Stomach smooth muscle (tissue), 2 donors: Measurements from ENCODE around the gene R3HDM2.

Experiments used
- H3K27ac ChIP-seq: one replicate; pipeline ENCODE4 v1.7.0; 2013; ENCODE audit warnings: mild to moderate bottlenecking, low read length, inconsistent platforms
- H3K27me3 ChIP-seq, 2 donors: one replicate each; pipeline ENCODE4 v1.7.0; 2013; ENCODE audit warnings: low read length in 2 of 2; ENCODE audit not compliant: insufficient read depth in 2 of 2, control insufficient read depth in 1 of 2
- H3K36me3 ChIP-seq, 2 donors: one replicate each; pipeline ENCODE4 v1.7.0; 2013; ENCODE audit warnings: low read length in 2 of 2; ENCODE audit not compliant: control insufficient read depth in 2 of 2, insufficient read depth in 2 of 2
- H3K4me1 ChIP-seq: one replicate; pipeline ENCODE4 v1.7.0; 2013; ENCODE audit warnings: low read length; ENCODE audit not compliant: control insufficient read depth, insufficient read depth
- H3K4me3 ChIP-seq, 2 donors: one replicate each; pipeline ENCODE4 v1.7.0; 2013; ENCODE audit warnings: low read length in 2 of 2
- H3K9ac ChIP-seq, 2 donors: one replicate each; pipeline ENCODE4 v1.7.0; 2013; ENCODE audit warnings: low read length in 2 of 2, mild to moderate bottlenecking in 1 of 2
- H3K9me3 ChIP-seq, 2 donors: one replicate each; pipeline ENCODE4 v1.7.0; 2013; ENCODE audit warnings: low read length in 2 of 2; ENCODE audit not compliant: control insufficient read depth in 2 of 2
- donor health status: healthy.
- donor health status: Pancreatic carcinoma.

Gene R3HDM2

DNA sequence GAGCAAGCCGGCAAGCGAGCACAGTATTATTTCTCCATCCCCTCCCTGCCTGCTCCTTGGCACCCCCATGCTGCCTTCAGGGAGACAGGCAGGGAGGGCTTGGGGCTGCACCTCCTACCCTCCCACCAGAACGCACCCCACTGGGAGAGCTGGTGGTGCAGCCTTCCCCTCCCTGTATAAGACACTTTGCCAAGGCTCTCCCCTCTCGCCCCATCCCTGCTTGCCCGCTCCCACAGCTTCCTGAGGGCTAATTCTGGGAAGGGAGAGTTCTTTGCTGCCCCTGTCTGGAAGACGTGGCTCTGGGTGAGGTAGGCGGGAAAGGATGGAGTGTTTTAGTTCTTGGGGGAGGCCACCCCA, 218.2 kb downstream of the R3HDM2 start:
- Histone ChIP-seq H3K36me3 (peaks cover 6 to 26% of the 10 kb centered on the region in 2 donors), H3K9me3 (no peaks in the 10 kb centered on the region), H3K27me3 (peaks cover 26 to 34% of the 10 kb centered on the region in 2 donors), H3K4me1 (peaks cover 36% of the 10 kb centered on the region), H3K4me3 (no peak overlapping the region), H3K27ac (no peak overlapping the region), H3K9ac (no peak overlapping the region)

DNA sequence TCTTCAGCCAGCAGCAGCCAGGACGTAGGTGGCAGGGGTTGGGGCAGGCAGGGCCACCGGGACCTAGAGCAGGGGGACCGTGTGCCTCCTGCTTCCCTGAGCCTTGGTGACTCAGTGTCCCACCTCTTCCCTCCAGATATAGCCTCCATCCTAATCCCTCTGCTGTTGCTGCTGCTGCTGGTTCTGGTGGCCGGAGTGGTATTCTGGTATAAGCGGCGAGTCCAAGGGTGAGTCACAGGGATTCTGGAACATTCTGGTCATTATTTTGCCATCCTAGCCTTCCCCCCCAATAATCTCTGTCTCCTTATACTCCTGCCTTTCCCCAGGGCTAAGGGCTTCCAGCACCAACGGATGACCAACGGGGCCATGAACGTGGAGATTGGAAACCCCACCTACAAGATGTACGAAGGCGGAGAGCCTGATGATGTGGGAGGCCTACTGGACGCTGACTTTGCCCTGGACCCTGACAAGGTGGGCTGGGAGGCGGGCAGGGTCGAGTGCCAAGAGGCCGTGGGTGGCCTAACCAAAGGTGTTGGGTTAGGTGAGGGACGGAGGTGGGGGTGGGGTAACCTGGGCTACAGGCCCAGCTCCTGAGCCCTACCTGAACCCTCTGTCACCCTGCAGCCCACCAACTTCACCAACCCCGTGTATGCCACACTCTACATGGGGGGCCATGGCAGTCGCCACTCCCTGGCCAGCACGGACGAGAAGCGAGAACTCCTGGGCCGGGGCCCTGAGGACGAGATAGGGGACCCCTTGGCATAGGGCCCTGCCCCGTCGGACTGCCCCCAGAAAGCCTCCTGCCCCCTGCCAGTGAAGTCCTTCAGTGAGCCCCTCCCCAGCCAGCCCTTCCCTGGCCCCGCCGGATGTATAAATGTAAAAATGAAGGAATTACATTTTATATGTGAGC, 218.8 kb downstream of the R3HDM2 start:
- Histone ChIP-seq H3K27me3 (peaks cover 20 to 28% of the 10 kb centered on the region in 2 donors), H3K4me3 (no peak overlapping the region), H3K36me3 (peaks cover 8 to 29% of the 10 kb centered on the region in 2 donors), H3K9me3 (no peaks in the 10 kb centered on the region), H3K9ac (no peak overlapping the region), H3K27ac (no peak overlapping the region), H3K4me1 (peaks cover 29% of the 10 kb centered on the region)

DNA sequence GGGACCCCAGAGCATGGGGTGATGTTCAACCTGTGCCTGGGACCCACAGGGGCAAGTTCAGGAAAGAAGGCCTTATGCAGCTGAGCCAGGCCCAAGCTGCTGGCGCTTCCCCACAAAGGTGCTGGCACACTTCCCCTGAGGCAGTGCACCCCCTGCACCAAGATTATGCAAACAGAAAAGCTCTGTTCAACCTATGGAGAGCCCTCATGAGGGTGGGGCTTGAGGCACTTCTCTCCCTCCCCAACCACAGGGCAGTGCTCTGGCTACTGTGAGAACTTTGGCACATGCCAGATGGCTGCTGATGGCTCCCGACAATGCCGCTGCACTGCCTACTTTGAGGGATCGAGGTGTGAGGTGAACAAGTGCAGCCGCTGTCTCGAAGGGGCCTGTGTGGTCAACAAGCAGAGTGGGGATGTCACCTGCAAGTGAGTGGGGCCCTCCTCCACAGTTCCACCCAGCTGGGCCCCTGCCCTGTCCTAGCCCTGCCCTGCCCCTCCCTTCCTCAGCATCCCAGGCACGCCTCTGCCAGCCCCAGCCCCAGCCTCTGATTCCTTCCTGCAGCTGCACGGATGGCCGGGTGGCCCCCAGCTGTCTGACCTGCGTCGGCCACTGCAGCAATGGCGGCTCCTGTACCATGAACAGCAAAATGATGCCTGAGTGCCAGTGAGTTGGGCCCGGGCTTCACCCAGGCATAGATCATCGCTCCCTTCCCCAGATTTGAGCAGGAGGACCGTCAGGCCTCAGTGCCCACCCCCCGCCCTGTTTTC, 219.7 kb downstream of the R3HDM2 start:
- H3K4me3 ChIP-seq, result no peak overlapping the region
- H3K27me3 ChIP-seq, result peaks cover 19 to 20% of the 10 kb centered on the region in 2 donors
- H3K9me3 ChIP-seq, result no peaks in the 10 kb centered on the region
- H3K27ac ChIP-seq, result no peak overlapping the region
- H3K9ac ChIP-seq, result no peak overlapping the region
- peaks cover 22% of the 10 kb centered on the region for H3K4me1 ChIP-seq
- H3K36me3 ChIP-seq, result peaks cover 8 to 33% of the 10 kb centered on the region in 2 donors

DNA sequence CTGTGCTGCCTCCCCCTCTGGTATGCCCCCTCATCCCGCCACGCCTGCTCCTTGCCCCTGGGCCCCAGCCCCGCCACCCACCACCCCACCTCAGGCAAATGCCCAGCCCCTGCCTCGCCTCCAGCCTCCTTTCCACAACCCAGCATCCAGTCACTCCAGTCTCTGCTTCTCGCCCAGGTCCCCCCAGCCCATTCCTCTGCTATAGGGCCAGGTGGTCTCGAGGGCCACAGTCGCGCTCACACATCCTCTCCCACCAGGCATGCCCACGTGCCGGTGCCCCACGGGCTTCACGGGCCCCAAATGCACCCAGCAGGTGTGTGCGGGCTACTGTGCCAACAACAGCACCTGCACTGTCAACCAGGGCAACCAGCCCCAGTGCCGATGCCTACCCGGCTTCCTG, 220.4 kb downstream of the R3HDM2 start:
- Histone ChIP-seq H3K27me3 (peaks cover 12 to 14% of the 10 kb centered on the region in 2 donors), H3K36me3 (peaks cover 13 to 40% of the 10 kb centered on the region in 2 donors), H3K9ac (no peak overlapping the region), H3K9me3 (no peaks in the 10 kb centered on the region), H3K27ac (no peak overlapping the region), H3K4me1 (peaks cover 17% of the 10 kb centered on the region), H3K4me3 (no peak overlapping the region)

DNA sequence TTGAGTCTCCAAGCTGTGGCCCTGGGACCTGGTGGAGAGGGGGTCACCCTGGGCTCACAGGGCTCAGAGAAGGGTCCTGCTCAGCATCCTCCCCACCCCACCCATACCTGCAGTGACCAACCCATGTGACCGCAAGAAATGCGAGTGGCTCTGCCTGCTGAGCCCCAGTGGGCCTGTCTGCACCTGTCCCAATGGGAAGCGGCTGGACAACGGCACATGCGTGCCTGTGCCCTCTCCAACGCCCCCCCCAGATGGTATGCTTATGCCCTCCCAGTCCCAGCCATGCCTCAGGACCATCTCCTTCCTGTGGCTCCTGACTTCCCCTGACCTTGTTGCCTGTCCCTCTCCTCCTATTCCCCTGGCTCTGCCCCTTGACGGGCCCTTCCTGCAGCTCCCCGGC, 220.9 kb downstream of the R3HDM2 start:
- Histone ChIP-seq H3K9me3 (no peaks in the 10 kb centered on the region), H3K27me3 (peaks cover 7 to 8% of the 10 kb centered on the region in 2 donors), H3K4me1 (peaks cover 13% of the 10 kb centered on the region), H3K9ac (no peak overlapping the region), H3K36me3 (peaks cover 14 to 45% of the 10 kb centered on the region in 2 donors), H3K4me3 (no peak overlapping the region), H3K27ac (no peak overlapping the region)

DNA sequence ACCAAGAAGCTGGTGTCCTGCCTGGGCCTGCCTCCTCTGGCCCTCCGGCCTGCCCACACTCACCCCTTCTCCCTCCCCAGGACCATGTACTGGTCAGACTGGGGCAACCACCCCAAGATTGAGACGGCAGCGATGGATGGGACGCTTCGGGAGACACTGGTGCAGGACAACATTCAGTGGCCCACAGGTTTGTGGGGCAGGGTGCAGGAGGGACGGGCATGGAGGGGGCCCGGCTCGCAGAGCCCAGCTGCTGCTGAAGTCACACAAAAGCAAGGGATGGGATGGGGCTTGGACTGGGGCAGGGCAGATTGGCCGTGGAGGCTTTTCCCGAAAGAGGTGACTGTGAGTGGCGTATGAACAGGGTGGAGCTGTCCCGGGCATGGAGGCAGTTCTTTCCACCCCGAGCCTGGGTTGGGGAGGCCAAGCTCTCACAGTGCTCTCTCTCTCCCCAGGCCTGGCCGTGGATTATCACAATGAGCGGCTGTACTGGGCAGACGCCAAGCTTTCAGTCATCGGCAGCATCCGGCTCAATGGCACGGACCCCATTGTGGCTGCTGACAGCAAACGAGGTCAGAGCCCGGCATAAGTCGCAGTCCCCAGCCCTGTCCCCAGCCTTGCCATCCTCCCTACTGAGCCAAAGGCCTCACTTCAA, 222.1 kb downstream of the R3HDM2 start:
- H3K4me1 ChIP-seq, result peaks cover 4% of the 10 kb centered on the region
- peaks cover 24 to 56% of the 10 kb centered on the region in 2 donors for H3K36me3 ChIP-seq
- no peak overlapping the region for H3K27ac ChIP-seq

DNA sequence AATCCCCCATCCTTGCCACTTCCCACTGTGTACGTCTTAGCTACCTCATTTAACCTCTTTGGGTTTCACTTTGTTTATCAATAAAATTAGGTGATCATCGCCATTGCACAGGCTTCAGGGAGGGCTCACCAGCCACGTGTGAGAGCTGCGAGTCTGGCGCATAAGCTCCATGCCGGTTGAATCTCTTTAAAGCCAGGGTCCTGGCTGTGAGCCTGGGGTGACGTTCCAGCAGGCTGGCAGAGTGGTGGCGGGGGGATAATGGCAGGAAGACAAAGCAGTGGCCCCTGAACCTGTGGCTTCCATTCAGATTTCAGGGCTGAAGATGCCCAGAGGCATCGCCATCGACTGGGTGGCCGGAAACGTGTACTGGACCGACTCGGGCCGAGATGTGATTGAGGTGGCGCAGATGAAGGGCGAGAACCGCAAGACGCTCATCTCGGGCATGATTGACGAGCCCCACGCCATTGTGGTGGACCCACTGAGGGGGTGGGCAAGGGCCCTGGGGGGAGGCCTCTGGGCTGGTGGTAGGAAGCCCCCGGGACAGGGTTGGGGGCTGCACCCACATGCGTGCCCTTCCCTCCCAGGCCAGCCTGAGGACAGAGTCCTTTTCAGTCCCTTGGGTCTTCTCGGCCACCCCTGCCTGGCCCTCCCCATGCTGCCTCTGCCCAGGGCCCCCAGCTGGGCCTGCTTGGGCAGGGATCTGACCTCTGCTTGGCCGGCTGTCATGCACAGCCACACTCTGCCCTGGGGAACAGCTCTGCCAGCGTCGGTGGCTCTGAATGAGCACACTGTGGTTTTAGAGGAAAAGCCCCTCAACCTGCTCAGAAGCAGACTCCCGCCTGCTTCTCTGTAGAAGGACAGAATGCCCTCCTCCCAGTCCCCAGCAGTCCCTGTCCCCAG, 222.9 kb downstream of the R3HDM2 start:
- Histone ChIP-seq H3K4me3 (no peak overlapping the region), H3K4me1 (no peaks in the 10 kb centered on the region), H3K9me3 (no peaks in the 10 kb centered on the region), H3K27ac (no peak overlapping the region), H3K36me3 (peaks cover 28 to 64% of the 10 kb centered on the region in 2 donors), H3K27me3 (no peaks in the 10 kb centered on the region), H3K9ac (no peak overlapping the region)

More for the DNA sequence above, 222.1 kb downstream of the R3HDM2 start:
- Histone ChIP-seq H3K27me3 (peaks cover under 1 to 2% of the 10 kb centered on the region in 2 donors), H3K9me3 (no peaks in the 10 kb centered on the region), H3K9ac (no peak overlapping the region), H3K4me3 (no peak overlapping the region)

DNA sequence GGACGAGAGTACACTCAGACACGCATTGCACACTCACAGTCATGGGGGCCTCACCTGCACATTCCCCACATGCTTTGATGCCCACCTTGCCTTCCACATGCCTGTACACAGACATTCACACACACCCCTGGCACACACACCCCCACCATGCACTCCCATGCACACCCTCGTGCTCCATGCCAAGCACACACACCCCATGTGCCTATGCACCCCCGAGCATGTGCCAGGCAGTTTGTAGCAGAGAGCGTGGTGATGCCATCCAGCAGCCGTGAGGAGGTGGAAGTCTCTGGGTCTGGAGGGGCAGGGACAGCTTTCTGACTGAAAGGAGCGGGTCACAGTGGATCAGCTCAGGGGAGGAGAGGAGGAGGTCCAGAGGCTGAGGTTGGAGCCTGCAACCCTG, 224.9 kb downstream of the R3HDM2 start:
- peaks cover 45 to 72% of the 10 kb centered on the region in 2 donors for H3K36me3 ChIP-seq
- H3K4me3 ChIP-seq, result no peak overlapping the region
- no peak overlapping the region for H3K27ac ChIP-seq
- no peak overlapping the region for H3K9ac ChIP-seq
- no peaks in the 10 kb centered on the region for H3K9me3 ChIP-seq
- no peaks in the 10 kb centered on the region for H3K4me1 ChIP-seq
- no peaks in the 10 kb centered on the region for H3K27me3 ChIP-seq

DNA sequence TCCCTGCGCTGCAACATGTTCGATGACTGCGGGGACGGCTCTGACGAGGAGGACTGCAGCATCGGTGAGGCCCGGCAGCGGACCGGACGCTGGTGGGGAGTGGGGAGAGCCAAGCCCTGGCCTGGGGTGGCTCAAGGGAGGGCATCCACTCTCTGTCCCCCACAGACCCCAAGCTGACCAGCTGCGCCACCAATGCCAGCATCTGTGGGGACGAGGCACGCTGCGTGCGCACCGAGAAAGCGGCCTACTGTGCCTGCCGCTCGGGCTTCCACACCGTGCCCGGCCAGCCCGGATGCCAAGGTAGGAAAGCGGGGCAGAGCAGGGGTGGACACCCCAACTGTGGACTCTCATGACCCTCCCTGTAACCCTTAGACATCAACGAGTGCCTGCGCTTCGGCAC, 225.7 kb downstream of the R3HDM2 start:
- Histone ChIP-seq H3K9ac (no peak overlapping the region), H3K27ac (no peak overlapping the region), H3K4me1 (no peaks in the 10 kb centered on the region), H3K4me3 (no peak overlapping the region), H3K9me3 (no peaks in the 10 kb centered on the region), H3K27me3 (no peaks in the 10 kb centered on the region), H3K36me3 (peaks cover 46 to 76% of the 10 kb centered on the region in 2 donors)

DNA sequence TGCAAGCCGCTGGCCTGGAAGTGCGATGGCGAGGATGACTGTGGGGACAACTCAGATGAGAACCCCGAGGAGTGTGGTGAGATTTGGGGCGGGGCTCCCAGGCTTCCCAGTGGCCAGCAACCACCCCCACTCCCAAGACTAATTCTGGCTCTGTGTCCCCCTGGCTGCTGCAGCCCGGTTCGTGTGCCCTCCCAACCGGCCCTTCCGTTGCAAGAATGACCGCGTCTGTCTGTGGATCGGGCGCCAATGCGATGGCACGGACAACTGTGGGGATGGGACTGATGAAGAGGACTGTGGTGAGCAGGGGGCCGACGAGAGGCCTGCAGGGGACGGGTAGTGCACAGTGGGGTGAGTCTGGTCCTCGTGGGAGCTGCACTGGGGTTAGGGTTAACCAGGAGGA, 226.4 kb downstream of the R3HDM2 start:
- no peak overlapping the region for H3K27ac ChIP-seq
- no peak overlapping the region for H3K9ac ChIP-seq
- H3K27me3 ChIP-seq, result no peaks in the 10 kb centered on the region
- no peaks in the 10 kb centered on the region for H3K4me1 ChIP-seq
- no peaks in the 10 kb centered on the region for H3K9me3 ChIP-seq
- H3K4me3 ChIP-seq, result no peak overlapping the region
- H3K36me3 ChIP-seq, result peaks cover 48 to 71% of the 10 kb centered on the region in 2 donors
